Fibroblast of mammary gland (primary cell): ENCODE measurements around the gene RIC1.

Experiments
- DNase-seq: peaks from one replicate; pipeline ENCODE4 v3.0.0-alpha.2; 2010; ENCODE audit warnings: low read depth
- H3K4me3 ChIP-seq: 2 replicates; pipeline ENCODE4 v1.5.1; 2011; ENCODE audit warnings: low read depth, mild to moderate bottlenecking, low read length, moderate library complexity; ENCODE audit not compliant: control insufficient read depth
- TF ChIP-seq, protein P1 (sequence below): conservative IDR thresholded peaks from 2 replicates; pipeline ENCODE4 v1.5.1; 2011; ENCODE audit warnings: low read depth, low read length, inconsistent platforms; ENCODE audit not compliant: control insufficient read depth, insufficient read depth

The RIC1 gene

DNA sequence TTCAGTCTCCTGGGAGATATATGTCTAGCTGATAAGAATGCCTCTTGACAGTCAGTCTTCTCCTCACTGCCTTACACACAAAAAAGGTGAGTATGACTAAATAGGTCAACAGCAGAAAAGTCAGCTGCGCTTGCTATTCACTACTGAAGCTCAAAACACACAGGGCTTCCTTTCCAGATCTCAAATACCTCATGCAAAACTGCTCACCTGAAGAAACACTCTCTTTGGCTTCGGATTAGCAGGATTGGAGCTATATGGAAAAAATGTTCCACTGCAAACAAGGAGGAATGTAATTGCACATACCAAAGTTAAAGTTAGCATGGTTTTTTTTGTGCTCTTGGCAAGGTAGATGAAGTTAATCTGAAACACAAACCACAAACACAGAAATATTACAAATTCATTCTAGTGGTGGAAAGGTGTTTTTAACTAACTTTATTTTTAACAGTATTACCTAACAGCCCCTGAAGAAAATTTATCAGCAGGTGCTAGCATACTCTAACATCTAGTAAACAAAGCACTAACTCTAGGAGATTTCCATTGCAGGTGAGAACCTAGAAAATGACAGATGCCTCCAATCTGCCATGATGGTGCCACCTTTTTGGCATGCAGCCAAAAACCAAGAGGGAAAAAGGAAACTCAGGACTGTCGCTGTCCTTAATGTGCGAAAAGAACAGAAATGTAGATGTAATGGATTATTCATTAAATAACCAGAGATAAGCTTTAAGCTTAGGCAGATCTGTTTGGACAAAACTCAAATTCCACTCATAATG is 172.2 kb downstream of the RIC1 start:
- no peak overlapping the region for H3K4me3 ChIP-seq
- TF ChIP-seq, protein P1, sequence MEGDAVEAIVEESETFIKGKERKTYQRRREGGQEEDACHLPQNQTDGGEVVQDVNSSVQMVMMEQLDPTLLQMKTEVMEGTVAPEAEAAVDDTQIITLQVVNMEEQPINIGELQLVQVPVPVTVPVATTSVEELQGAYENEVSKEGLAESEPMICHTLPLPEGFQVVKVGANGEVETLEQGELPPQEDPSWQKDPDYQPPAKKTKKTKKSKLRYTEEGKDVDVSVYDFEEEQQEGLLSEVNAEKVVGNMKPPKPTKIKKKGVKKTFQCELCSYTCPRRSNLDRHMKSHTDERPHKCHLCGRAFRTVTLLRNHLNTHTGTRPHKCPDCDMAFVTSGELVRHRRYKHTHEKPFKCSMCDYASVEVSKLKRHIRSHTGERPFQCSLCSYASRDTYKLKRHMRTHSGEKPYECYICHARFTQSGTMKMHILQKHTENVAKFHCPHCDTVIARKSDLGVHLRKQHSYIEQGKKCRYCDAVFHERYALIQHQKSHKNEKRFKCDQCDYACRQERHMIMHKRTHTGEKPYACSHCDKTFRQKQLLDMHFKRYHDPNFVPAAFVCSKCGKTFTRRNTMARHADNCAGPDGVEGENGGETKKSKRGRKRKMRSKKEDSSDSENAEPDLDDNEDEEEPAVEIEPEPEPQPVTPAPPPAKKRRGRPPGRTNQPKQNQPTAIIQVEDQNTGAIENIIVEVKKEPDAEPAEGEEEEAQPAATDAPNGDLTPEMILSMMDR = no peak
- DNase-seq = no peak

DNA sequence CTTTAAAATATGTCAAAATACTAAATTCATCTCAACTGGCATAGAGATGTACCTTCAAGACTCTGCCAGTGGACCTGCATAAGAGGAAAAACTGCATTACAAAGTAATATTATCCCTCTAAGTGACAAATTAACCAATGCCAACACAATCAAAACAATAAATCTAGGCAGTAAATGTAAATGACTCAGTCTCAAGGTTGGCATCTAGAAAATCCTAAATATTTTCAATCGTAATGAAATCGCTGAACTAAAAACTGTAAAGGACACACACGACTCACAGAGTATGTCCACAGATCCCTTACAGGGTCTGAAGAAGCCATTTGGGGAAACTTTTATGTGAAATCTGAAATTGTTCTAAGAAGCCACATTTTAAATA is 172.8 kb downstream of the RIC1 start:
- H3K4me3 ChIP-seq = no peak overlapping the region
- TF ChIP-seq, protein P1 = no peak
- no peak for DNase-seq

DNA sequence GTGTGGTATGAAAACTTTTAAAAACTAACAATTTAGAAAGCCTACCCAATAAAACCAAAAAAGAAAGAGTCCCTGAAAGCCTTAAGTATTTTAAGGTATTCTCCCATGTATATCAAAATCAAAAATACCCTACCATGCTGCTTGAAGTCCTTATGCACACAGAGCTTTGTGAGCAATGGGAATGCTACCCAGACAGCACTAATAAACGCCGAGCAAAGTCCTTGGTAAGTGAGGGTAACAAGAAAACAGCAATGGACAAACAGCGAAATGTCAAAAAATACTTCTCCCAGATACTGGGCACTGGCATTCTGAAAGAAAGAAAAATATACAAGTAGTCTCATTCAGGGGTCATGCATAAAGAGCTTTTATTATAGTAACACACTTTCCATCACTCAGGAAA is 176.6 kb downstream of the RIC1 start:
- TF ChIP-seq, protein P1 = no peak
- H3K4me3 ChIP-seq = no peak overlapping the region
- DNase-seq = no peak

DNA sequence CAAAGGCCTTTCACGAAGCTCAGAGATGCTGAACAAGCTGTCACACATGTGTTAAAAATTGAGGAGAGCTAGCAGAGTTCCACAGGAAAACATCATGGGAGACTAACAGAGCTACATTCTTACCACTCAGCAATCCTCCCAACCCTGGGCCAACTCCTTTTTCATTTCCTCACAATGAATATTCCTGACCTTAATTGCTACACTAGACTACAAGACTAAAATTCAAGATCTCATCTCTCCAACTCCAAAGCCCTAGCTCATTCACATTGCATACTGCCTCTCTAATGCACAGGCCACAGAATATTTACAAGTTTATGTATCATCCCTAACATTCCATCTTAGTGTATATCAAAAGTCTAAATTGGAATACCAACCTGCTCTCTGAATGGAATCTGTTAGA is 182.8 kb downstream of the RIC1 start:
- TF ChIP-seq, protein P1 = no peak

DNA sequence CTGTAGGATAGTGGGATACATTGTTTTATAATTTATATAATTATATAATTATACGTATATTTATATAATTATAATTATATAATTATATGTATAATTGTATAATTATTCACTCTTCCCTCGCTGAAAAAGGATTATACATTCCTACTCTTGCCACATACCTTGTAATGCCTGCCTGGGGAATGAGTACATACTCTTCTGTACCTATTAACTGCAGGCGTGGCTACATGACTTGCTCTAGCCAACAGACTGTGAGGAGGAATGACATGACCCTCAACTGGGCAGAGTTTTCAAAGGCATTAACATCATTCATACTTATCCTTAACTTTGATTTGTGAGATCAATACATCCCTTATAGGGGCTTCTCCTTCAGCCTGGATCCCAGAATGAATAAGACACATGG is 184.9 kb downstream of the RIC1 start:
- TF ChIP-seq, protein P1 = no peak
- DNase-seq = no peak
- H3K4me3 ChIP-seq = no peak overlapping the region

More for the DNA sequence above, 182.8 kb downstream of the RIC1 start:
- no peak for DNase-seq
- H3K4me3 ChIP-seq = no peak overlapping the region

DNA sequence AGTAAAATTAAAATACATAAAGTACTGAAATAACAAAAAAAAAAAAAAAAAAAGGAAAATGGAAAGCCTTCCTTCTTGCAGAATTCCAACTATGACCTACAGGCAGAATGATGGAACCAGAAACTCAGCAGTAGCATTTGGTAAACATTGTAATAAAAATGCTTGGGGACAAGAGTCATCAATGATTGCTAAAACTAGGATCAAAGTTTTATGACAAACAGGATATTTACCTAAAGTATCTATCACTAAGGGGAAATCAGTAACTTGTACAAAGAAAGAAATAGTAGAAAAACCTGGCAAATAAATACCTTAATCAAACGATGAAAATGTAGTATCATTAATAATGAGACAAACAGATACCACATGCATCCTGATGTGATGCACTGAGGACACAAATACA is 186.6 kb downstream of the RIC1 start:
- TF ChIP-seq, protein P1 = no peak
- no peak for DNase-seq
- no peak overlapping the region for H3K4me3 ChIP-seq
